ENCODE results near the gene GUCA1A.

The GUCA1A gene

GRCh38 chr6:42125231-42125630 lies 47.9 kb upstream of the GUCA1A start:
- no peak for ATAC-seq

GRCh38 chr6:42125663-42126062 lies 47.5 kb upstream of the GUCA1A start:
- TF ChIP-seq GLIS3 (CRISPR knock-in tag; IDR thresholded peaks at IDR 0.05) (no peak), CSRNP3 (CRISPR knock-in tag; IDR thresholded peaks at IDR 0.05) (no peak), TCF4 (CRISPR knock-in tag; IDR thresholded peaks at IDR 0.05; ENCODE audit: borderline replicate concordance) (no peak), CSDC2 (CRISPR knock-in tag; IDR thresholded peaks at IDR 0.05) (no peak), TOX (CRISPR knock-in tag; IDR thresholded peaks at IDR 0.05; ENCODE audit: borderline replicate concordance) (no peak), PPARA (CRISPR knock-in tag; IDR thresholded peaks at IDR 0.05; ENCODE audit: borderline replicate concordance) (no peak), ESRRG (CRISPR knock-in tag; IDR thresholded peaks at IDR 0.05) (no peak), SNAI2 (CRISPR knock-in tag; IDR thresholded peaks at IDR 0.05) (no peak), ZNF70 (CRISPR knock-in tag; IDR thresholded peaks at IDR 0.05) (no peak), ZFP30 (CRISPR knock-in tag; IDR thresholded peaks at IDR 0.05) (no peak), OSR1 (CRISPR knock-in tag; IDR thresholded peaks at IDR 0.05) (no peak), ZC3H10 (CRISPR knock-in tag; IDR thresholded peaks at IDR 0.05) (no peak), BACH2 (CRISPR knock-in tag; IDR thresholded peaks at IDR 0.05; ENCODE audit: borderline replicate concordance) (no peak)
- TF ChIP-seq, protein P1, sequence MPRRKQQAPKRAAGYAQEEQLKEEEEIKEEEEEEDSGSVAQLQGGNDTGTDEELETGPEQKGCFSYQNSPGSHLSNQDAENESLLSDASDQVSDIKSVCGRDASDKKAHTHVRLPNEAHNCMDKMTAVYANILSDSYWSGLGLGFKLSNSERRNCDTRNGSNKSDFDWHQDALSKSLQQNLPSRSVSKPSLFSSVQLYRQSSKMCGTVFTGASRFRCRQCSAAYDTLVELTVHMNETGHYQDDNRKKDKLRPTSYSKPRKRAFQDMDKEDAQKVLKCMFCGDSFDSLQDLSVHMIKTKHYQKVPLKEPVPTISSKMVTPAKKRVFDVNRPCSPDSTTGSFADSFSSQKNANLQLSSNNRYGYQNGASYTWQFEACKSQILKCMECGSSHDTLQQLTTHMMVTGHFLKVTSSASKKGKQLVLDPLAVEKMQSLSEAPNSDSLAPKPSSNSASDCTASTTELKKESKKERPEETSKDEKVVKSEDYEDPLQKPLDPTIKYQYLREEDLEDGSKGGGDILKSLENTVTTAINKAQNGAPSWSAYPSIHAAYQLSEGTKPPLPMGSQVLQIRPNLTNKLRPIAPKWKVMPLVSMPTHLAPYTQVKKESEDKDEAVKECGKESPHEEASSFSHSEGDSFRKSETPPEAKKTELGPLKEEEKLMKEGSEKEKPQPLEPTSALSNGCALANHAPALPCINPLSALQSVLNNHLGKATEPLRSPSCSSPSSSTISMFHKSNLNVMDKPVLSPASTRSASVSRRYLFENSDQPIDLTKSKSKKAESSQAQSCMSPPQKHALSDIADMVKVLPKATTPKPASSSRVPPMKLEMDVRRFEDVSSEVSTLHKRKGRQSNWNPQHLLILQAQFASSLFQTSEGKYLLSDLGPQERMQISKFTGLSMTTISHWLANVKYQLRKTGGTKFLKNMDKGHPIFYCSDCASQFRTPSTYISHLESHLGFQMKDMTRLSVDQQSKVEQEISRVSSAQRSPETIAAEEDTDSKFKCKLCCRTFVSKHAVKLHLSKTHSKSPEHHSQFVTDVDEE (CRISPR knock-in tag; IDR thresholded peaks at IDR 0.05) = no peak
- TF ChIP-seq, protein P2, sequence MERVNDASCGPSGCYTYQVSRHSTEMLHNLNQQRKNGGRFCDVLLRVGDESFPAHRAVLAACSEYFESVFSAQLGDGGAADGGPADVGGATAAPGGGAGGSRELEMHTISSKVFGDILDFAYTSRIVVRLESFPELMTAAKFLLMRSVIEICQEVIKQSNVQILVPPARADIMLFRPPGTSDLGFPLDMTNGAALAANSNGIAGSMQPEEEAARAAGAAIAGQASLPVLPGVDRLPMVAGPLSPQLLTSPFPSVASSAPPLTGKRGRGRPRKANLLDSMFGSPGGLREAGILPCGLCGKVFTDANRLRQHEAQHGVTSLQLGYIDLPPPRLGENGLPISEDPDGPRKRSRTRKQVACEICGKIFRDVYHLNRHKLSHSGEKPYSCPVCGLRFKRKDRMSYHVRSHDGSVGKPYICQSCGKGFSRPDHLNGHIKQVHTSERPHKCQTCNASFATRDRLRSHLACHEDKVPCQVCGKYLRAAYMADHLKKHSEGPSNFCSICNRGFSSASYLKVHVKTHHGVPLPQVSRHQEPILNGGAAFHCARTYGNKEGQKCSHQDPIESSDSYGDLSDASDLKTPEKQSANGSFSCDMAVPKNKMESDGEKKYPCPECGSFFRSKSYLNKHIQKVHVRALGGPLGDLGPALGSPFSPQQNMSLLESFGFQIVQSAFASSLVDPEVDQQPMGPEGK (CRISPR knock-in tag; IDR thresholded peaks at IDR 0.05; ENCODE audit: borderline replicate concordance) = no peak
- TF ChIP-seq, protein P3, sequence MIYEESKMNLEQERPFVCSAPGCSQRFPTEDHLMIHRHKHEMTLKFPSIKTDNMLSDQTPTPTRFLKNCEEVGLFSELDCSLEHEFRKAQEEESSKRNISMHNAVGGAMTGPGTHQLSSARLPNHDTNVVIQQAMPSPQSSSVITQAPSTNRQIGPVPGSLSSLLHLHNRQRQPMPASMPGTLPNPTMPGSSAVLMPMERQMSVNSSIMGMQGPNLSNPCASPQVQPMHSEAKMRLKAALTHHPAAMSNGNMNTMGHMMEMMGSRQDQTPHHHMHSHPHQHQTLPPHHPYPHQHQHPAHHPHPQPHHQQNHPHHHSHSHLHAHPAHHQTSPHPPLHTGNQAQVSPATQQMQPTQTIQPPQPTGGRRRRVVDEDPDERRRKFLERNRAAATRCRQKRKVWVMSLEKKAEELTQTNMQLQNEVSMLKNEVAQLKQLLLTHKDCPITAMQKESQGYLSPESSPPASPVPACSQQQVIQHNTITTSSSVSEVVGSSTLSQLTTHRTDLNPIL (CRISPR knock-in tag; IDR thresholded peaks at IDR 0.05; ENCODE audit: low read depth) = no peak
- no peak for ATAC-seq

More at GRCh38 chr6:42125231-42125630, 47.9 kb upstream of the GUCA1A start:
- TF ChIP-seq OSR1 (CRISPR knock-in tag; IDR thresholded peaks at IDR 0.05) = no peak
- TF ChIP-seq ZC3H10 (CRISPR knock-in tag; IDR thresholded peaks at IDR 0.05) = no peak
- no peak for TF ChIP-seq TOX (CRISPR knock-in tag; IDR thresholded peaks at IDR 0.05; ENCODE audit: borderline replicate concordance)
- TF ChIP-seq SNAI2 (CRISPR knock-in tag; IDR thresholded peaks at IDR 0.05) = no peak
- TF ChIP-seq, protein P1 (CRISPR knock-in tag; IDR thresholded peaks at IDR 0.05) = no peak

GRCh38 chr6:42128460-42129359 lies 44.5 kb upstream of the GUCA1A start:
- no peak; the same call in 2 of the 3 replicates for ATAC-seq
- TF ChIP-seq ZFP30 (CRISPR knock-in tag; IDR thresholded peaks at IDR 0.05) (no peak), GLIS3 (CRISPR knock-in tag; IDR thresholded peaks at IDR 0.05) (no peak), PPARA (CRISPR knock-in tag; IDR thresholded peaks at IDR 0.05; ENCODE audit: borderline replicate concordance) (no peak)
- TF ChIP-seq, protein P2 (CRISPR knock-in tag; IDR thresholded peaks at IDR 0.05; ENCODE audit: borderline replicate concordance) = no peak

Data from SK-N-SH treated with all-trans-retinoic acid at 6 μM for 48 hours (cell line).